Mesenteric fat pad (tissue), 1 donor: ENCODE measurements around the gene TMEM87B. TPM values are rescaled to one million over a fixed set of nuclear protein-coding genes. Genes with fewer than 3 reads are reported as not detected.
"Not testable (repeated sequence)": the region's sequence is repeated elsewhere in the genome, so short reads cannot be mapped to it uniquely, and the experiment has no call there.

ENCODE experiments used
- DNase-seq: peaks from one replicate; pipeline ENCODE4 v3.0.0-alpha.2; 2020; ENCODE audit warnings: low spot score
- total RNA-seq: library from RNA; stranded (reverse); fragmentation: NEBNext Ultra II Directional; extraction: Animal tissue kit (Norgen Biotek cat#: 25700); gene quantifications from one replicate; pipeline ENCODE4 v1.2.1, GENCODE V29; 2021
- donor health status: DM: yes; HTN: yes; CAD: no.

TMEM87B gene
- total RNA-seq, 1 donor from 2014 or later, result 25.2 TPM

DNA sequence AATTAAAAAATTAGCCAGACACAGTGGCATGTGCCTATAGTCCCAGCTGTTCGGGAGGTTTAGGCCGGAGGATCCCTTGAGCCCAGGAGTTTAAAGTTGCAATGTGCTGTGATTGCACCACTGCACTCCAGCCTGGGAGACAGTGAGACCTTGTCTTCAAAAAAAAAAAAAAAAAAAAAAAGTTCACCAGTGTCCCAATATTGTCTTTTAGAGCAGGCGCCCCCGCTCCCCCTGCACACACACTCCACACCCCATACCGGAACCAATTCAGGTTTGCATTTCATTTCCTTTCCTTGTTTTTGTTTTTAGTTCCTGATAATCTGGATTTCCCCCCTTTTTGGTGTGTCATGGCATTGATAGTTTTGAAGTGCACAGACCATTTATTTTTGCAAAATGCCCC lies 10.4 kb downstream of the TMEM87B start:
- no peak for DNase-seq

- DNase-seq, result no peak
Observed at GRCh38 chr2:112065966-112066365, 10.9 kb downstream of the TMEM87B start.

GRCh38 chr2:112069794-112070193 lies 14.7 kb downstream of the TMEM87B start:
- DNase-seq, result not testable (repeated sequence)

- DNase-seq, result no peak
Observed at GRCh38 chr2:112073875-112074274, 18.8 kb downstream of the TMEM87B start.

- no peak for DNase-seq
Observed at GRCh38 chr2:112074506-112074905, 19.4 kb downstream of the TMEM87B start.

DNA sequence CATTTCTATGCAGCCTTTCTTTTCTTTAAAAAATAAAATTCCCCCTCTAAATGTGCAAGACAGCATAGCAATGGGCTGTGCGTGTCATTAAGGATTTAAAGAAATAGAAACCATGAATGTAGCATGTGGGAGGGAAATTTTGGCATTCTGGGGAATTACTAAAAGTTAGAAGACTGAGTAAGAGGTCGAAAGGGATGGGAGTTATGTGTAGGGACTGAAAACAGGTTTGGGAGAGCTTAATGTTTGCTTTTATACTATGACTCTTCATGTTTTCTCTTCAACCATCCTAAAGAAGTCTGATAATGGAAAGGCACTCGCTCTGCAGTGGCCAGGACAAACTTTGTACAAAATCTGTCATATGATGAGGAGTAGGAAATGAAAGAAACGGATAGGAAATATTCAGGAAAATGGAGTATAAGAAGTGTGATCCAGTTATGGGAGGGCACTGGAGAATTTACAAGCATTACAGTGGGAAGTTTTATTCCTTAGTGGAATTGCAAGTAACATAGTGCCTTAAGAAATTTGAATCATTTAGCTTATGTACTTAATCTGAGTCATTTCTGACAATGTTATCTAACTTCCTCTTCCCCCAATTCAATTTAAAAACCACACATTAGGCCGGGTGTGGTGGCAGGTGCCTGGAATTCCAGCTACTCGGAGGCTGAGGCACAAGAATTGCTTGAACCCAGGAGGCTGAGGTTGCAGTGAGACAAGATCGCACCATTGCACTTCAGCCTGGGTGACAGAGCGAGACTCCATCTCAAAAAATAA lies 20.6 kb downstream of the TMEM87B start:
- no peak for DNase-seq

GRCh38 chr2:112077814-112078213 lies 22.7 kb downstream of the TMEM87B start:
- no peak for DNase-seq

DNA sequence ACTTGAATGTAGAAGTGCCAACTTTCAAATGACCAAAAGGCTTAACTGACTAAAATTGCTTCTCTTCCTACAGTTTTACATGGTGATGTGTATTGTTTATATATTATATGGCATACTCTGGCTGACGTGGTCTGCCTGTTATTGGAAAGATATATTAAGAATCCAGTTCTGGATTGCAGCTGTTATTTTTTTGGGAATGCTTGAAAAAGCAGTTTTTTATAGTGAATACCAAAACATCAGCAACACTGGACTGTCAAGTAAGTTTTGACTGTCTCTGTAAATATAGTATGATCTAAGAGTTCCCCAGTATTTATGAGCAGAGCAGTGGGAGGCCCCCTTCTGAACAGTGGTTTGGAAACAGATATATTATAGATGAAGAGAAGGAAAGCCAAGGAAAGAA lies 26.2 kb downstream of the TMEM87B start:
- no peak for DNase-seq

GRCh38 chr2:112084689-112085374 lies 29.8 kb downstream of the TMEM87B start:
- no peak for DNase-seq

DNA sequence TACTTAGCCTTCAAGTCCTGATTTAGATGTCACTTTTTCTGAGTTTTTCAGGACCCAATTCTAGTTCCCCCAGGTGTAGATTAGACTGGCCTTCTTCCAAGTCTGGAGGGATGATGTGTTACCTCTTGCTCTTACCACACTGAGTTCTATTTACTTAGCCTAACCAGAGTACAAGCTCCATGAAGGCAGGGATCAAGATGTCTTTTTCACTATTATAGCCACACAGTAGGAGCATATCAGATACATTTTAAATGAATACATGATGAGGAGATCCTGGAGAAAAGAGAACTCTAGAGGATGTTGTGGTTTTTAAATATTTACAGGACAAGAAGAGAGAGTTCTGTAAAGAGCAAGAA lies 30.3 kb downstream of the TMEM87B start:
- no peak for DNase-seq

DNA sequence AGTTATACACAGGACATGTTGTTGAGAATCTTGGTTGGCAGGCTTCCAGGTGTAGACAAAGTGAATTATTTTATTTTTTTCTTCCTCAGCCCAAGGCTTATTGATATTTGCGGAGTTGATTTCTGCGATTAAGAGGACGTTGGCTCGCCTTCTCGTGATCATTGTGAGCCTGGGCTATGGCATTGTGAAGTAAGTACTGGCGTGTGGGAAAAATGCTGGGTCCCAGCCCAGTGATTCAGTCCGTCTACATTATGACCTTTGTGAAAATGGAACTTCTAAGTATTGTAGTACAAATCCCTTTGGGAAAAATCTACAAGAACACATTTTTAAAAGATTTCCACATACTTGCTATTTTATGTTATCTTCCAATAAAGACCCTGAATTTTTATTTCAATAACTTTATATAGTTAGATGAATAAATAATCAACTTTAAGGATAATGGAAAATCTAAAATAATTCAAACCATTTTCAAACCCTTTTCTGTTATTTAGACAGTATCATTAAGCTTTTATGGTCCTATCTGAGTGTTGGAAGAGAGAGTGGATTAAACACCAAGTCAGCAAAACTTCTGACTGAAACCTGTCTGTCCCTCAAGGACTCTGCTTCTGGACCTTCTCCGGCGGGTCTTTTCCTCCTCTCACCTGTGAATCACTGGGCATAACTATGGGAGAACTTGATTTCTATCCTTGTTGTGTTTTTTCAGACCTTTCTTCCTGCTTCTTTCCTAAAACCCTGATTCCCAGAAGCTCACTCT lies 31.0 kb downstream of the TMEM87B start:
- no peak for DNase-seq

DNA sequence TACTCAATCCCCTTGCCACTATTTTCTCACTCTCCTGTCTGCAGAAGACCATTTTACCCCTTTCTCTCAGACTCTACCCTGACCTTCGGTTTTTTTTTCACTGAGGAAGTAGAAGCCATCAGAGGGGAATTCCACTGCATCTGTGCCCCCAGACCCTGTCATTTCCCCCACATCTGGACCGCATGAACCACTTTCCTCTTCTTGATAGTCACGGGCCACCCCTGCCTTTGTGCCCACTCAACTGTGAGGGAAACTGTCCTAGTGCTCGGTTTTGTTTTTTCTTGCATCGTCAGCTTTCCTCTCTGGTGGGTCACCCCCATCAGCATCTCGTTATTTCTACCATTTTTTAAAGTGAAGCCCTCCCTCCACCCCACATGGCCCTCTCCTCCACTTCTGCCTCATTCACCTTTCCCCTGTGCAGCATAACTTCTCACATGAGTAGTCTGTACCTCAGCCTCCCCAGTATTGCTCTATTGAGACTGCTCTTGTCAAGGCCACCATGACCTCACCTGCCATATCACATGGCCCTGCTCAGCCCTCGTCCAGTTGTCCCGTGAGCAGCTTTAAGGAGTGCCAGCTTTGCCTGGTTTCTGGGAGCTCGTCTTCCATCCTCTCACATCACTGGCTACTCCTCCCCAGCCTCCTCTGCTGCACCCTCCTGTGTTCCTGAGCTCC lies 32.4 kb downstream of the TMEM87B start:
- no peak for DNase-seq

DNA sequence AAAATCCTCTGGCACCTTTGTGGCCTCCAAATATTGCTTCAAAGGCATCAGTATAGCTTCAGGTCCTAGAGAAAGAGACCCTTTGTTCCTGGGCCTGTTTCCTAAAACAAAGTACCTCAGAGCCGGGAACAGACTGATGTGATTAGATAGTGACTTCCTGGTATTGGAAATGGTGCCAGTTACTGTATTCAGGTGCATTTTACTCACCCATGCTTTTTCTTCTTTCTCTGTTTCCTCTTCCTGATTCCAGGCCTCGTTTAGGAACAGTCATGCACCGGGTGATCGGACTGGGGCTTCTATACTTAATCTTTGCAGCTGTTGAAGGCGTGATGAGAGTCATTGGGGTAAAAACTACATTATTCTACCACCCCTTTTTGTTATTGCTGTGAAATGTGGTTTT lies 34.3 kb downstream of the TMEM87B start:
- DNase-seq, result no peak

DNA sequence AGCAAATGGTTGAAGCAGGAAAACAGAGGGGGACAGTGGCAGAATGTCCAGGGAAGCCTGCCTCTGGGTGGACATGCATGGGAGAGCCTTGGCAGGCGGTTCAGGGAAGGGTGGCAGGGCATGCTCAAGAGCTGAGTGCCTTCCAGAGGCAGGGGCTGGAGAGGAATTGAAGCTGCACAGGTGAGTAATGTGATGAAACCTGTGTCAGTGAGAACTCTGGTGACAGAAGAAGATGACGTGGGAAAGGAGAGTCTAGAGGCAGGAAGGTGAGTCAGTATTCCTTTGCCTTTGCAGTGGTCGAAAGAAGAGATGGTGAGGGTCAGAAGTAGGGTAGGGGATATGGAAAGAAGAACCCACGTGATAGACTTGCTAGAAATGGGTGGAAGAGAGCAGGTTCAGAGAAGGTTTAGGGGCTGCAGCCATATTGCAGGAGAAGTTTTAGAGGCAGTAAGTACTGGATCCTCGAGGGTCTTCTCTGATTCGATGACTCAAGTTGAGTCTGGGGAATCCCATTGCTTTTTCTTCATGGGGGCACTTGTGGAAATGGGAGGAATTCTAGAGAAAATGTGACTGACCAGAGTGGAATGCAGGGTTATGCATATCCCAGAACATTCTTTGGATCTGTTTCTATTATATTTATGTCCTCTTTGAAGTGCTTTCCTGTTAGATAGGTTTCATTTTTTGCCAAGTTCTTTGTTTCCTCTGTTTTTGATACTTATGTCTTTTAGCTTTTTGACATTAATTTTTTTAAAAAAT lies 37.4 kb downstream of the TMEM87B start:
- DNase-seq, result no peak

DNA sequence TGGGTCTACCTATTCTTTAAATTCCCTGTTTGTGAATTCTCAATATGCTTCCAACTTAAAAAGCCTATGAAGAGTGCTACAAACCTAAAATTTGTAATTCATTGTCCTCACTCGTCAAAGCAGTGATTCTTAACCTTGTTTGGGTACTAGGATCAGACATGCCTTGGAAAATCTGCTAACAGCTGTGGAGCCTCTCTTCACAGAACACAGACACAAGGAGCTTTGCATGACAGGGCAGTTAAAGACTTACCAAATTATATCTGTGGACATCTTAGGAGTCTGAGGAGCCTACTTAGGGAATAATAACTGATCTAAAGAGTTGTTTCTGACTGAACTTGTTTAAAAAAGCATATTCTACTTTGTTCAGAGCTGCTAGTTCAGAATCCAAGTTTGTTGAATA lies 38.1 kb downstream of the TMEM87B start:
- no peak for DNase-seq

- DNase-seq, result no peak
Observed at GRCh38 chr2:112095681-112096080, 40.6 kb downstream of the TMEM87B start.

DNA sequence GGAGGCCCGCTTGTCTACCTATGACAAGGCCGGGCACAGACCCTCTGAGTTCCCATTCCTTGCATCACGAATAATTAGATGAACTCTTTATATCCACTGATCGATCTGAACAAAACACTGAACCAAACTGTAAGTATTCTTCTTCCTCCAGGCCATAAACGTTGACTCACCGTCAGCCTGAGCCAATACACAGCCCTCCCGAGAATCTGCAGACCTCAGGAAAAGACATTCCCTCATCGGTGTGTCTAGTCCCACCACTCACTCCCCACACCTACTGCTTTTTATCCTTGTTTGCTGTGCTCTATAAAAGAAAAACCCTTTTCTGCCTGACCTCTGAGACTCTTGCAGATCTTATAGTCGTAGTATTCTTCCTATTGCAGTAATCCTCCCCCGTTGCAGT lies 41.0 kb downstream of the TMEM87B start:
- no peak for DNase-seq

GRCh38 chr2:112108178-112108832 lies 53.2 kb downstream of the TMEM87B start:
- DNase-seq, result no peak

- DNase-seq, result no peak
Observed at GRCh38 chr2:112109278-112109677, 54.2 kb downstream of the TMEM87B start.

DNA sequence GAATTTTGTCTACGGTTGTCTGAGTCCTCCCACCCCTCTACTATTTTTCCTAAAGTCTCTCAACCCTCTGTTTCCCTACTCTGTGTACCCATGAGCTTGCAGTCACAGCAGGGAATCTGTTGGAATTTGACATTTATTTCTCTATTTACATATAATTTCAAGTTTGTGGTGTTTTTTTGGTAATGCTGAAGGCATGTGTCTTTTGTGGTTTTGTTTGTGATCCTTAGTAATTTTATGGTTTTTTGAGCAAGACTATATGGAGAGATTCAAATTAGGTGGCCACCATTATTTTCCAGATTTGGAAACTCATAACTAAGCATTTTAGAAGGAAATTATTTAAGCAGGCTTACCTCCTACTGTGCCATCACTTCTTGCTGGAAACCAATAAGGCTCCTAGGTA lies 55.9 kb downstream of the TMEM87B start:
- no peak for DNase-seq
